Stimulated activated naive B cell treated with anti-CD40 and anti-IgM and Interleukin-4, amounts not matched to agents 10 μg/mL and 1 μg/mL and 100 μg/mL, for 72 hours (primary cell): ENCODE measurements around the gene TMCC2.
"Not testable (repeated sequence)": the region's sequence is repeated elsewhere in the genome, so short reads cannot be mapped to it uniquely, and the experiment has no call there.

Source experiments
- ATAC-seq, 2 donors: fragments of 150-1000 bp; cut with Tn5 transposase; replicated peaks; 2 replicates each; pipeline ENCODE4 v1.10.0; 2021; ENCODE audit warnings: moderate library complexity in 1 of 2
- DNase-seq: peaks from one replicate; pipeline ENCODE4 v3.0.0; 2021
- H3K27ac Mint-ChIP-seq: one replicate; pipeline ENCODE4 v1.8.0; 2022; ENCODE audit warnings: mild to moderate bottlenecking, mixed read lengths
- H3K27me3 Mint-ChIP-seq, 2 donors: one replicate each; pipeline ENCODE4 v1.8.0; 2022; ENCODE audit warnings: mixed read lengths in 2 of 2
- H3K36me3 Mint-ChIP-seq, 2 donors: one replicate each; pipeline ENCODE4 v1.8.0; 2022; ENCODE audit warnings: mixed read lengths in 2 of 2, mild to moderate bottlenecking in 1 of 2
- H3K4me1 Mint-ChIP-seq, 2 donors: one replicate each; pipeline ENCODE4 v1.8.0; 2022; ENCODE audit warnings: mixed read lengths in 2 of 2, mild to moderate bottlenecking in 1 of 2
- H3K4me3 Mint-ChIP-seq, 2 donors: one replicate each; pipeline ENCODE4 v1.8.0; 2022; ENCODE audit warnings: mild to moderate bottlenecking in 2 of 2, mixed read lengths in 2 of 2, moderate library complexity in 1 of 2
- H3K9me3 Mint-ChIP-seq, 2 donors: one replicate each; pipeline ENCODE4 v1.8.0; 2022; ENCODE audit warnings: mixed read lengths in 2 of 2, mild to moderate bottlenecking in 1 of 2

The TMCC2 gene

GRCh38 chr1:205279986-205280385, 52.2 kb downstream of the TMCC2 start:
- Mint-ChIP-seq H3K36me3 (no peaks in the 10 kb centered on the region), H3K27me3 (no peaks in the 10 kb centered on the region), H3K27ac (peak overlapping the region; percentile 68), H3K4me1 (peaks cover 63 to 91% of the 10 kb centered on the region in 2 donors), H3K4me3 (no peak overlapping the region), H3K9me3 (no peaks in the 10 kb centered on the region)
- ATAC-seq (peak; percentile 56 to 57), DNase-seq (no peak)

GRCh38 chr1:205280666-205281395, 53.1 kb downstream of the TMCC2 start:
- not testable (repeated sequence) for H3K4me3 Mint-ChIP-seq
- H3K4me1 Mint-ChIP-seq, result peaks cover 65 to 91% of the 10 kb centered on the region in 2 donors

GRCh38 chr1:205283270-205284147, 55.8 kb downstream of the TMCC2 start:
- Mint-ChIP-seq H3K4me1 (peaks cover 72 to 92% of the 10 kb centered on the region in 2 donors), H3K4me3 (no peak overlapping the region), H3K9me3 (no peaks in the 10 kb centered on the region), H3K27ac (peak overlapping the region; percentile 31), H3K36me3 (no peaks in the 10 kb centered on the region), H3K27me3 (no peaks in the 10 kb centered on the region)
- no peak for ATAC-seq
- DNase-seq, result no peak

More at GRCh38 chr1:205280666-205281395, 53.1 kb downstream of the TMCC2 start:
- not testable (repeated sequence) for H3K27me3 Mint-ChIP-seq, H3K36me3 Mint-ChIP-seq, H3K9me3 Mint-ChIP-seq, DNase-seq, ATAC-seq
- peak overlapping the region; percentile 68 for H3K27ac Mint-ChIP-seq

GRCh38 chr1:205284420-205285144, 56.8 kb downstream of the TMCC2 start:
- Mint-ChIP-seq H3K27ac (peak overlapping the region; percentile 97), H3K36me3 (no peaks in the 10 kb centered on the region), H3K4me3 (peak overlapping the region; percentile 79 to 81), H3K27me3 (no peaks in the 10 kb centered on the region), H3K4me1 (peaks cover 65 to 89% of the 10 kb centered on the region in 2 donors), H3K9me3 (no peaks in the 10 kb centered on the region)
- DNase-seq (peak; percentile 72), ATAC-seq (peak; percentile 34 to 42)

GRCh38 chr1:205285381-205286101, 57.8 kb downstream of the TMCC2 start:
- DNase-seq (peak; percentile 43), ATAC-seq (peak; percentile 46 to 49)
- Mint-ChIP-seq H3K27me3 (no peaks in the 10 kb centered on the region), H3K27ac (peak overlapping the region; percentile 97), H3K4me1 (peaks cover 60 to 89% of the 10 kb centered on the region in 2 donors), H3K9me3 (no peaks in the 10 kb centered on the region), H3K36me3 (no peaks in the 10 kb centered on the region), H3K4me3 (peak overlapping the region; percentile 79 to 81)

- ATAC-seq (peak; percentile 28 to 43), DNase-seq (peak; percentile 74)
- H3K27ac Mint-ChIP-seq, result peak overlapping the region; percentile 97
- H3K4me3 Mint-ChIP-seq, result peak overlapping the region; percentile 79 to 81
- peaks cover 60 to 96% of the 10 kb centered on the region in 2 donors for H3K4me1 Mint-ChIP-seq
- no peaks in the 10 kb centered on the region for H3K36me3 Mint-ChIP-seq
- H3K9me3 Mint-ChIP-seq, result no peaks in the 10 kb centered on the region
- no peaks in the 10 kb centered on the region for H3K27me3 Mint-ChIP-seq
Measured at GRCh38 chr1:205286335-205286950, 58.7 kb downstream of the TMCC2 start.

- Mint-ChIP-seq H3K9me3 (no peaks in the 10 kb centered on the region), H3K27me3 (no peaks in the 10 kb centered on the region), H3K27ac (peak overlapping the region; percentile 31), H3K4me1 (peaks cover 64 to 97% of the 10 kb centered on the region in 2 donors), H3K36me3 (no peaks in the 10 kb centered on the region), H3K4me3 (no peak overlapping the region)
- DNase-seq (no peak), ATAC-seq (no peak)
Measured at GRCh38 chr1:205287076-205287475, 59.3 kb downstream of the TMCC2 start.

GRCh38 chr1:205287767-205288559, 60.2 kb downstream of the TMCC2 start:
- peaks cover 59 to 95% of the 10 kb centered on the region in 2 donors for H3K4me1 Mint-ChIP-seq
- H3K36me3 Mint-ChIP-seq, result no peaks in the 10 kb centered on the region
- no peaks in the 10 kb centered on the region for H3K9me3 Mint-ChIP-seq
- peak overlapping the region; percentile 75 for H3K27ac Mint-ChIP-seq
- H3K27me3 Mint-ChIP-seq, result no peaks in the 10 kb centered on the region
- peak overlapping the region; percentile 42 to 45 for H3K4me3 Mint-ChIP-seq
- peak; percentile 80 to 83 for ATAC-seq
- peak; percentile 92 for DNase-seq

- Mint-ChIP-seq H3K9me3 (no peaks in the 10 kb centered on the region), H3K4me3 (no peak overlapping the region), H3K27me3 (no peaks in the 10 kb centered on the region), H3K27ac (peak overlapping the region; percentile 68), H3K4me1 (peaks cover 53 to 94% of the 10 kb centered on the region in 2 donors), H3K36me3 (no peaks in the 10 kb centered on the region)
- DNase-seq (peak; percentile 53), ATAC-seq (peak; percentile 21 to 41)
Measured at GRCh38 chr1:205291596-205291995, 63.9 kb downstream of the TMCC2 start.

- H3K36me3 Mint-ChIP-seq, result no peaks in the 10 kb centered on the region
- H3K9me3 Mint-ChIP-seq, result no peaks in the 10 kb centered on the region
- no peaks in the 10 kb centered on the region for H3K27me3 Mint-ChIP-seq
- peak overlapping the region in 1 of 2 donors; percentile 9 for H3K4me3 Mint-ChIP-seq
- peak overlapping the region; percentile 69 for H3K27ac Mint-ChIP-seq
- ATAC-seq (no peak), DNase-seq (no peak)
- peaks cover 45 to 94% of the 10 kb centered on the region in 2 donors for H3K4me1 Mint-ChIP-seq
Measured at GRCh38 chr1:205293350-205294074, 65.8 kb downstream of the TMCC2 start.

GRCh38 chr1:205294175-205294917, 66.6 kb downstream of the TMCC2 start:
- peak; percentile 17 to 32 for ATAC-seq
- Mint-ChIP-seq H3K36me3 (no peaks in the 10 kb centered on the region), H3K9me3 (no peaks in the 10 kb centered on the region), H3K27me3 (no peaks in the 10 kb centered on the region), H3K27ac (peak overlapping the region; percentile 38), H3K4me3 (peak overlapping the region; percentile 9 to 43), H3K4me1 (peaks cover 46 to 92% of the 10 kb centered on the region in 2 donors)
- DNase-seq, result no peak

- no peaks in the 10 kb centered on the region for H3K27me3 Mint-ChIP-seq
- DNase-seq (no peak), ATAC-seq (no peak)
- peaks cover 46 to 92% of the 10 kb centered on the region in 2 donors for H3K4me1 Mint-ChIP-seq
- H3K9me3 Mint-ChIP-seq, result no peaks in the 10 kb centered on the region
- H3K4me3 Mint-ChIP-seq, result no peak overlapping the region
- no peaks in the 10 kb centered on the region for H3K36me3 Mint-ChIP-seq
- no peak overlapping the region for H3K27ac Mint-ChIP-seq
Measured at GRCh38 chr1:205294934-205295333, 67.2 kb downstream of the TMCC2 start.
